Measurements from ENCODE around the gene ASPN. TPM values are rescaled to one million over a fixed set of nuclear protein-coding genes. Genes with fewer than 3 reads are reported as not detected.
"Not testable (repeated sequence)": the region's sequence is repeated elsewhere in the genome, so short reads cannot be mapped to it uniquely, and the experiment has no call there.

ASPN gene
- polyA plus RNA-seq, 1 donor from 2014 or later: not detected

DNA sequence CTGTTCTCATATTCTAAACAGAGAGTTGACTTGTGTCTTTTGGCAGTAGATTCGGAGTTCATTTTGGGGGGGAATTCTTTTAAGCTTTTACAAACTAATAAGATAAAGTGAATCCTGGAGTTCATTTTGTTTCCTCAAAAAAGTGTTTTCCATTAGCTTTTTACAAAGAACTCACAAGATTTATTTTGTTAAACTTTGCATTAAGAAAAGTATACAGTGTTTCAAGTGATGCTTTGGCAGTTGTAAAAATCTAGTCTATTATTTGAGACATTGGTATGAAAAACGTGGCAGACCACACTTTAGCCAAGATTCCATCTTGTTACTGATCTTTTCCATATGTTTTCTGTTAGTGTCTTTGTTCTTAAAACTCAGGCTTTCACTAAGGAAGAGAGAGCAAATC is 56.8 kb downstream of the ASPN start:
- Mint-ChIP-seq H3K27me3 (no peaks in the 10 kb centered on the region), H3K36me3 (peaks cover 3% of the 10 kb centered on the region), H3K4me1 (no peaks in the 10 kb centered on the region), H3K9me3 (no peaks in the 10 kb centered on the region), H3K27ac (no peak overlapping the region), H3K4me3 (no peak overlapping the region)

DNA sequence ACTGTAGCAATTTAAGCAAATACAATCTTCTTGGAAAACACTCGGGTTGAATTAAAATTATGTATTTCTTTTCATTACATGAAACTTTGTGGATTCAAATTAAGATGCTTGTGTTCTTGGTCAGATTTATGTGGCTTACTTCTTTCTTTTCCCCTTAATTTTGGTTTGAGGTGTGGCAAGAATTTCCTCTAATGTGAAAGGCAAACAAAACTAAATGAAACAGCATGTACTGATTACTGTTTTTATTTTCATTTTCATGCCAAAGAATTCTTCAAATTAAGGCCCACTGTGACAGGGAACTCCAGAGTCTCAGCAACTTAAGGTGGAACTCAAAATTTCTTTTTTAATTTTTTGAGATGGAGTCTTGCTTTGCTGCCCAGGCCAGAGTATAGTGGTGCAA is 58.0 kb downstream of the ASPN start, which contains the start of gene OMD:
Gene OMD, minus strand, starts transcription at position 132 of the 400 bp plus-strand sequence. CDS start 6,913 bp downstream, outside the sequence.
- no peaks in the 10 kb centered on the region for H3K9me3 Mint-ChIP-seq
- H3K36me3 Mint-ChIP-seq: peaks cover 4% of the 10 kb centered on the region
- no peaks in the 10 kb centered on the region for H3K27me3 Mint-ChIP-seq
- no peak within 1 kb of the TSS for H3K27ac Mint-ChIP-seq
- no peaks in the 10 kb centered on the region for H3K4me1 Mint-ChIP-seq
- H3K4me3 Mint-ChIP-seq: no peak within 1 kb of the TSS

DNA sequence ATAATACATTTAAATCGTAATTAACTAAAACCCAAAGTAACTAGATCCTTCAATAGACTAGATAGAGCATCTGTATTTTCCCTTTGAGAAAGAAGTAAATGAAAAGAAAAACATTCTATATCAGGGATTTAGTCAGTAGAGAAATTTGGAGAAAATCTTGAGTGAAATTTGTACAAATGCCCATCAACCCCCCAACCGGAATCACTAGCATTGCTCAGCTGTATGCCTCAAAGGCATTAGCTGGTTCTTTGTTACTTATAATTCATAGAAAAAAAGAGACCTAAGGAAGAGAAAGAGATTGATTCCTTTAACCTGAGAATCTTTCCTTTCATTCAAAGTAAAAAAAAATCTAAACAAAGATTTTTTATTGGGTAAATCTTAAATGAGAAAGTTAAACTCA is 58.7 kb downstream of the ASPN start:
- Mint-ChIP-seq H3K9me3 (no peaks in the 10 kb centered on the region), H3K36me3 (peaks cover 4% of the 10 kb centered on the region), H3K4me3 (no peak overlapping the region), H3K4me1 (no peaks in the 10 kb centered on the region), H3K27ac (no peak overlapping the region), H3K27me3 (no peaks in the 10 kb centered on the region)

DNA sequence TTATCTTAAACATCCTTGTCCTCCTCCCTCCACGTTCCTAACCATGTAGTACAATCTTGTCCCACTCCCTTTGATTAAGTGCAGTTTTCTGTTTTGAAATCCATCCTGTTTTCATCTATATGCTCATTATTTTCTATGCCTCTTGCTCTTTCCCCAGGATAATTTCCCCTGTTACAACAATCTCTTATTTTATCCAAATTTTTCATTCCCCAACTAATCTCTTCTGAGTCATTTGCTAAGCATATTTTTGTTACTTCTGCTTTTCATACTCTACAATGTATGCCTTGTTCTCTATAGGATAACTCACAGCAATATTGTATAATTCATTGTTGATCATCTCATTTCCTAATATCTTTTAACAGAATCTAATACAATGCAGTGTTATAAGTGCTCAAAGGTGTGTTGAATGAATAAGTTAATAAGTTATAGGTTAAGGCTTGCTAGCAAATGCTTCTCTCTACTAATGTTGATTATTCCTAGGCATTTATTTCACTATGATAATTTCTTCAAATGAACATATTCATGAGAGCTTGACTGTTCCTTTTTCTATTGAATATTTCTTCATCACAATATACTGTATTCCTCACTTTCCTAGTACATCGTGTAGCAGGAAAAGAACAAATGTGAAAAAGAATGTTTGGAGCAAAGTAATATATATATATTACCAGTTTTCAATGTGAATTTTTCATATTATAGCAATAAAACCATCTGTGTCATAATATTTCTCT is 59.5 kb downstream of the ASPN start:
- Mint-ChIP-seq H3K27me3 (no peaks in the 10 kb centered on the region), H3K36me3 (peaks cover 4% of the 10 kb centered on the region), H3K4me1 (no peaks in the 10 kb centered on the region), H3K4me3 (no peak overlapping the region), H3K9me3 (no peaks in the 10 kb centered on the region), H3K27ac (no peak overlapping the region)

DNA sequence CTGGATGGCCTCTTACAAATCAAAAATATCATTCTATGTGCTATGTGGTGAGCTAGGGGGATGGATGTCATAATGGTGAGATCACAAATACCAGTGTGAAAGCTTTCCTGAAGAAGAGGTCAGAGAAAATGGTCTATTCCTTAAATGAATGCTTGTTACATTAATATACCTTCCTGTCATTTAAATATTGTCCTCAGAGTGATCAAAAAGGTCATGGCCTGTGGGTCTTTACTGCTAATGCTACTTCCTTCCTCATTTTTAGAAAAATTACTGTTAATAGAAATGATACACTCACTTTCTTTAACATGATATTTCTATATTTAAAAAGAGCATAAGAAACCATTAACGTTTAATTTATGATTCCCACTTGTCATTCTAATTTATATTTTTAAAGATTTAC is 67.7 kb downstream of the ASPN start:
- H3K4me3 Mint-ChIP-seq: no peak overlapping the region
- peaks cover 5 to 7% (median 6%) of the 10 kb centered on the region in 3 donors for H3K4me1 Mint-ChIP-seq
- H3K36me3 Mint-ChIP-seq: peaks cover 4% of the 10 kb centered on the region
- H3K9me3 Mint-ChIP-seq: peaks cover 0 to 4% (median 0%) of the 10 kb centered on the region in 3 donors
- H3K27me3 Mint-ChIP-seq: no peaks in the 10 kb centered on the region
- no peak overlapping the region for H3K27ac Mint-ChIP-seq

DNA sequence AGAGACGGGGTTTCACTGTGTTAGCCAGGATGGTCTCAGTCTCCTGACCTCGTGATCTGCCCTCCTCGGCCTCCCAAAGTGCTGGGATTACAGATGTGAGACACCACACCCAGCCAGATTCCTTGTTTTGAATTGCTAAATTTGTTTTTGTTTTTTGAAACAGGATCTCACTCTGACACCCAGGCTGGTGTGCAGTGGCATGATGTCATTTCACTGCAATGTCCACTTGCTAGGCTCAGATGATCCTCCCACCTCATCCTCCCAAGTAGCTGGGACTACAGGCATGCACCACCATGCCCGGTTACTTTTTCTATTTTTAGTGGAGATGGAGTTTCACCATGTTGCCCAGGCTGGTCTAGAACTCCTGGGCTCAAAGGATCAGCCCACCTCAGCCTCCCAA is 71.1 kb downstream of the ASPN start:
- H3K9me3 Mint-ChIP-seq, H3K27me3 Mint-ChIP-seq, H3K4me3 Mint-ChIP-seq, H3K27ac Mint-ChIP-seq, H3K36me3 Mint-ChIP-seq: not testable (repeated sequence)
- H3K4me1 Mint-ChIP-seq: peaks cover 12 to 18% (median 15%) of the 10 kb centered on the region in 3 donors

DNA sequence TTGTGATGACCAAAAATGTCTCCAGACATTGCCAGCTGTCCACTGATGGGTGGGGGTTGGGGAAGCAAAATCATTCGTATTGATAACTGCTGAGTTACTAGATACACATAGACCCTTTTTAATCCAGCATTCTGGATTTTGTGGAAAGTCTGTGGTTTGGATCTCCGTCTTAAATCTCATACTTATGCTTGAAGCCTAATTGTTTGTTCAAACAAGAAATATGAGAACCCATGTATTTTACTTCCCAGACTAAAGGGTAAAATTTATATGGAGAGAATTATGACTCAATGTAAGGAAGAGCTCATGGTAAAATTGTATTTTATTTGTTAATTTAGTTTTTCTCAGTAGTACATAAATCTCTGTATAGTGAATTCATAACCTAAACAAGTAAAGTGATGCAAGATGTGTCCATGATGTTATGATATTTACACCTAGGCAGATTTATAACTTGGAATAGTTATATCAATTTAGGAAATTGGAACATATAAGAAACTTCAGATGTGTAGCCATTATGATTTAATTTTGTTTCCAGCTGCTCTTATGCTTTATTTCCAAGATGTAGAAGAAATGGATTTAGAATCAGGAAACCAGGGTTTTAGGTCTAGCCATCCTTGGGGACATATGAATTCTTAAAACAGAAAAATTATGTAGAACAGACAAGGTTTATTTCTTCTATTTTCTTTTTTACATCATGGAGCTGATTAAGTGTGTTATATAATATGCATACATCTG is 73.4 kb downstream of the ASPN start:
- no peak overlapping the region for H3K4me3 Mint-ChIP-seq
- peaks cover 12 to 16% (median 12%) of the 10 kb centered on the region in 3 donors for H3K4me1 Mint-ChIP-seq
- no peaks in the 10 kb centered on the region for H3K27me3 Mint-ChIP-seq
- peaks cover 4% of the 10 kb centered on the region for H3K36me3 Mint-ChIP-seq
- peak overlapping the region in 1 of 3 donors; percentile 85 for H3K27ac Mint-ChIP-seq
- H3K9me3 Mint-ChIP-seq: peaks cover 0 to 4% (median 0%) of the 10 kb centered on the region in 3 donors

DNA sequence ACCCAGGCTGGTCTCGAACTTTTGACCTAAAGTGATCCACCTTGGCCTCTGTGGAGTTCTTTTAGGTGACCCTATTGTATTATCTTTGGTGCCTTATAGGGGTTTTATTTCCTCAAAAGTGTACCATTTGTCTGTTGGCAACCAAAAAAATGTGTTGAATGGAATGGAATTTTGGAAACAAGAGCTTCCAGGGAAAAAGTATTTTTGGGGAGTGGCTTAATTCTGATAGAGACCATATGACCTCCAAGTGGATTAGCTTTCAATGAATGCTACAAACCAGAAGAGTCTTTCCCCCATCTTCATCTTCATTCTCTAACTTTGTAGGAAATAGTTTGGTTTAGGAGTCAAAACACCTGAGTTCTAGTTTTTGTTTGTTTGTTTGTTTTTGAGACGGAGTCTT is 74.5 kb downstream of the ASPN start:
- H3K36me3 Mint-ChIP-seq: peaks cover 2% of the 10 kb centered on the region
- H3K4me1 Mint-ChIP-seq: peaks cover 12 to 16% (median 12%) of the 10 kb centered on the region in 3 donors
- peaks cover 0 to 4% (median 0%) of the 10 kb centered on the region in 3 donors for H3K9me3 Mint-ChIP-seq
- no peak overlapping the region for H3K4me3 Mint-ChIP-seq
- peak overlapping the region in 1 of 3 donors; percentile 85 for H3K27ac Mint-ChIP-seq
- H3K27me3 Mint-ChIP-seq: no peaks in the 10 kb centered on the region

DNA sequence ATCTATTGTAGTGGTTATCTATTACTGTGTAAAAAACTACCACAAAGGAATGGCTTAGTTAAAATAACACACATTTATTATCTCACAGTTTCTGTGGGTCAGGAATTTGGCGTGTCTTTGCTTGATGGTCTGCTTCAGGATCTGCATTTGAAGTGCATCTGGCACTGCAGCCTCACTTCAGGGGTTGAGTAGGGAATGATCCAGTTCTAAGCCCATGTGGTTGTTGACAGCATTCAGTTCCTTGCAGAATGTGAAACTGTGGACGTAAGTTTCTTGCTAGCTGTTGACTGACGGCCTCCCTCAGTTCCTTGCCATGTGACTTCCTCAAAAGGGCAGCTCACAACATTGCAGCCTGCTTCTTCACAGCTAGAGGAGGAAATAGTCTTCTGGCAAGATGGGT is 75.8 kb downstream of the ASPN start:
- Mint-ChIP-seq H3K9me3 (no peaks in the 10 kb centered on the region), H3K27ac (peak overlapping the region in 2 of 3 donors; percentile 40 to 67), H3K4me3 (peak overlapping the region in 3 of 4 donors; percentile 76 to 86 (median 85)), H3K27me3 (no peaks in the 10 kb centered on the region), H3K4me1 (peaks cover 12 to 16% (median 12%) of the 10 kb centered on the region in 3 donors), H3K36me3 (no peaks in the 10 kb centered on the region)

Other genes starting within 250 kb of the ASPN start
- gene IARS1, start 188.8 kb downstream of the ASPN start, polyA plus RNA-seq: 48.2 TPM
- gene NOL8, start 157.2 kb downstream of the ASPN start, polyA plus RNA-seq: 36.7 TPM
- gene CENPP, start 156.6 kb downstream of the ASPN start, polyA plus RNA-seq: 1.9 TPM
- 0.33 TPM for gene OGN, start 77.9 kb downstream of the ASPN start, polyA plus RNA-seq
- gene OMD, start 58.0 kb downstream of the ASPN start, polyA plus RNA-seq: not detected
- gene ECM2, start 53.5 kb upstream of the ASPN start, polyA plus RNA-seq: not detected
- 5.2 TPM for gene IPPK, start 187.6 kb upstream of the ASPN start, polyA plus RNA-seq

Data from IgD-negative memory B cell (primary cell).